HepG2 (cell line): ENCODE measurements around the gene NXT1. TPM values are rescaled to one million over a fixed set of nuclear protein-coding genes. Genes with fewer than 3 reads are reported as not detected.

Source experiments
- ATAC-seq: fragments of 200-7000 bp; cut with Tn5 transposase; 3 replicates; pipeline ENCODE4 v1.9.1; 2020; ENCODE audit warnings: mild to moderate bottlenecking, moderate library complexity
- BruUV-seq: library from RNA; stranded (reverse); fragments of 400-500 nt; replicated peaks from 2 replicates; lab custom pipeline; 2021; lab: Mats Ljungman, UMichigan
- CTCF ChIA-PET: fragments of 300-600 bp; formaldehyde crosslinking; extraction: SDS; loops from one replicate; lab custom pipeline; 2021; ENCODE audit warnings: low total read pairs, inconsistent platforms, low intra/inter-chr PET ratio; lab: Yijun Ruan, JAX
- POLR2A ChIA-PET: fragments of 350-600 bp; sonication (Branson Sonifier 250); formaldehyde crosslinking; loops from one replicate; lab custom pipeline; 2020; ENCODE audit warnings: antibody characterized with exemption, inconsistent platforms; lab: Yijun Ruan, JAX
- DNase-seq: peaks from one replicate; pipeline ENCODE4 v3.0.0-alpha.2; 2015; ENCODE audit warnings: low spot score
- FAIRE-seq: peaks from 3 replicates; lab custom pipeline; 2011; peaks lifted over from hg19 to GRCh38; lab: Jason Lieb, UNC
- H2AFZ ChIP-seq: one replicate; pipeline ENCODE4 v1.6.1; 2011; ENCODE audit warnings: low read length, inconsistent platforms
- H3K27ac ChIP-seq: fragments of 300-600 bp; 3 replicates; pipeline ENCODE4 v1.8.0; 2011; ENCODE audit warnings: mixed run types, mild to moderate bottlenecking, mixed read lengths, low read length, inconsistent platforms; ENCODE audit not compliant: insufficient read depth; ENCODE audit errors: extremely low read length
- H3K27me3 ChIP-seq, 2 experiments: fragments of 200-600 bp in 1 of 2; 2 replicates in 1 of 2; 3 replicates in 1 of 2; pipeline versions ENCODE4 v1.6.0 to v1.8.0; 2011; ENCODE audit warnings: low read length in 2 of 2, mild to moderate bottlenecking in 2 of 2, moderate library complexity in 2 of 2, inconsistent platforms in 1 of 2; ENCODE audit not compliant: insufficient read depth in 2 of 2, control insufficient read depth in 1 of 2
- H3K36me3 ChIP-seq, 2 experiments: fragments of 200-600 bp in 1 of 2; replicated peaks in 1 of 2; 2 replicates in 1 of 2; 3 replicates in 1 of 2; pipeline versions ENCODE4 v1.5.1 to v1.8.0; 2011; ENCODE audit warnings: low read length in 2 of 2, inconsistent platforms in 1 of 2; ENCODE audit not compliant: insufficient read depth in 2 of 2, control insufficient read depth in 1 of 2
- H3K4me1 ChIP-seq: 2 replicates; pipeline ENCODE4 v1.5.1; 2012; ENCODE audit warnings: low read length, inconsistent platforms; ENCODE audit not compliant: insufficient read depth
- H3K4me2 ChIP-seq: 2 replicates; pipeline ENCODE4 v1.6.0; 2011; ENCODE audit warnings: low read depth, low read length, inconsistent platforms
- H3K4me3 ChIP-seq, 3 experiments: fragments of 200-600 bp in 1 of 3; sonication (generic), shearing (Covaris generic) in 1 of 3; replicated peaks in 1 of 3; 2 replicates each; pipeline ENCODE4 v1.5.1; 2011 to 2016; ENCODE audit warnings: low read length in 3 of 3, inconsistent platforms in 2 of 3, low read depth in 2 of 3, mild to moderate bottlenecking in 2 of 3, control low read depth in 1 of 3, mixed read lengths in 1 of 3; ENCODE audit not compliant: insufficient read depth in 1 of 3
- H3K79me2 ChIP-seq: one replicate; pipeline ENCODE4 v1.6.1; 2011; ENCODE audit warnings: low read length, inconsistent platforms; ENCODE audit not compliant: insufficient read depth
- H3K9ac ChIP-seq: 2 replicates; pipeline ENCODE4 v1.6.0; 2011; ENCODE audit warnings: mild to moderate bottlenecking, low read depth, low read length, inconsistent platforms; ENCODE audit not compliant: insufficient read depth
- H3K9me3 ChIP-seq: 2 replicates; pipeline ENCODE4 v1.5.1; 2012; ENCODE audit warnings: mild to moderate bottlenecking, low read length
- H4K20me1 ChIP-seq: 2 replicates; pipeline ENCODE4 v1.6.0; 2011; ENCODE audit warnings: inconsistent platforms, mild to moderate bottlenecking, low read length, moderate library complexity; ENCODE audit not compliant: insufficient read depth
- EEA1 ChIP-seq: sonication (generic); formaldehyde crosslinking; IDR thresholded peaks from 2 replicates; pipeline ENCODE4 v1.5.1; 2020; ENCODE audit warnings: mild to moderate bottlenecking, missing genetic modification reagents, borderline replicate concordance
- IRX3 ChIP-seq: sonication (generic); formaldehyde crosslinking; IDR thresholded peaks from 2 replicates; pipeline ENCODE4 v1.8.1; 2023; ENCODE audit warnings: mild to moderate bottlenecking, low read depth, missing genetic modification reagents, borderline replicate concordance
- KAT8 ChIP-seq: IDR thresholded peaks from 2 replicates; pipeline ENCODE4 v1.6.1; 2016; ENCODE audit warnings: missing genetic modification reagents, missing compliant biosample characterization
- MED13 ChIP-seq: sonication (generic); formaldehyde crosslinking; IDR thresholded peaks from 2 replicates; pipeline ENCODE4 v1.5.0; 2020; ENCODE audit warnings: missing genetic modification reagents
- MTF1 ChIP-seq: sonication (generic); formaldehyde crosslinking; IDR thresholded peaks from 2 replicates; pipeline ENCODE4 v1.5.0; 2020; ENCODE audit warnings: missing genetic modification reagents
- PPARG ChIP-seq: conservative IDR thresholded peaks from 2 replicates; pipeline ENCODE4 v1.6.1; 2016; ENCODE audit warnings: missing biosample characterization, missing genetic modification reagents
- RBFOX2 ChIP-seq: fragments of 200-400 bp; formaldehyde crosslinking; IDR thresholded peaks from 2 replicates; pipeline ENCODE4 v1.6.1; 2017; ENCODE audit warnings: low read depth, mild to moderate bottlenecking, low read length
- SNAPC2 ChIP-seq: sonication (generic); formaldehyde crosslinking; IDR thresholded peaks from 2 replicates; pipeline ENCODE4 v1.8.1; 2022; ENCODE audit warnings: mild to moderate bottlenecking, missing genetic modification reagents
- STAG1 ChIP-seq: sonication (generic); formaldehyde crosslinking; IDR thresholded peaks from 2 replicates; pipeline ENCODE4 v1.4.0; 2020; ENCODE audit warnings: missing genetic modification reagents
- SUZ12 ChIP-seq: fragments of 150-350 bp; IDR thresholded peaks from 2 replicates; pipeline ENCODE4 v1.6.1; 2014; ENCODE audit warnings: low read depth, low read length
- TAF1 ChIP-seq: sonication (generic); formaldehyde crosslinking; IDR thresholded peaks from 2 replicates; pipeline ENCODE4 v1.4.0; 2020; ENCODE audit warnings: missing genetic modification reagents
- THAP7 ChIP-seq: sonication (generic); formaldehyde crosslinking; IDR thresholded peaks from 2 replicates; pipeline ENCODE4 v1.8.1; 2023; ENCODE audit warnings: mild to moderate bottlenecking, missing genetic modification reagents
- ZBTB20 ChIP-seq: sonication (generic); formaldehyde crosslinking; IDR thresholded peaks from 2 replicates; pipeline ENCODE4 v1.8.1; 2023; ENCODE audit warnings: missing genetic modification reagents, low read depth, mild to moderate bottlenecking, borderline replicate concordance
- ZMYM4 ChIP-seq: sonication (generic); formaldehyde crosslinking; IDR thresholded peaks from 2 replicates; pipeline ENCODE4 v1.8.1; 2023; ENCODE audit warnings: mild to moderate bottlenecking, missing genetic modification reagents
- ZNF138 ChIP-seq: sonication (generic); formaldehyde crosslinking; IDR thresholded peaks from 2 replicates; pipeline ENCODE4 v1.5.0; 2020; ENCODE audit warnings: mild to moderate bottlenecking, low read depth, missing genetic modification reagents
- ZNF276 ChIP-seq: sonication (generic); formaldehyde crosslinking; IDR thresholded peaks from 2 replicates; pipeline ENCODE4 v1.4.0; 2020; ENCODE audit warnings: mild to moderate bottlenecking, low read depth, missing genetic modification reagents
- ZNF292 ChIP-seq: sonication (generic); formaldehyde crosslinking; IDR thresholded peaks from 2 replicates; pipeline ENCODE4 v1.8.1; 2022; ENCODE audit warnings: mild to moderate bottlenecking, low read depth, missing genetic modification reagents, borderline replicate concordance
- ZNF414 ChIP-seq: sonication (generic); formaldehyde crosslinking; IDR thresholded peaks from 2 replicates; pipeline ENCODE4 v1.5.0; 2020; ENCODE audit warnings: missing genetic modification reagents
- ZNF441 ChIP-seq: sonication (generic); formaldehyde crosslinking; IDR thresholded peaks from 2 replicates; pipeline ENCODE4 v1.7.0; 2021; ENCODE audit warnings: missing genetic modification reagents, borderline replicate concordance
- ZNF549 ChIP-seq: sonication (generic); formaldehyde crosslinking; IDR thresholded peaks from 2 replicates; pipeline ENCODE4 v1.5.0; 2020; ENCODE audit warnings: missing genetic modification reagents
- ZNF550 ChIP-seq: sonication (generic); formaldehyde crosslinking; IDR thresholded peaks from 2 replicates; pipeline ENCODE4 v1.4.0; 2020; ENCODE audit warnings: mild to moderate bottlenecking, missing genetic modification reagents, borderline replicate concordance
- WGBS: methylation state at CpG from one replicate; pipeline ENCODE4 v1.1.6; 2017; ENCODE audit warnings: low lambda C conversion rate; 5-methylcytosine and 5-hydroxymethylcytosine counted together
- in situ Hi-C: cut with HindIII; loops from 2 replicates; pipeline ENCODE4 v1.10.0; 2017; ENCODE audit warnings: low pct_unique_long_range_greater_than_20kb; ENCODE audit not compliant: extremely low pct_ligation_motif_present
- intact Hi-C: fragments of 100-400 bp; cut with micrococcal nuclease; formaldehyde crosslinking; loops from one replicate; pipeline ENCODE4 v1.10.0; 2022; ENCODE audit not compliant: unreplicated experiment
- polyA plus RNA-seq, 8 experiments: library from polyadenylated mRNA; depleted of rRNA in 3 of 8; stranded (reverse) in 7 of 8; unstranded in 1 of 8; fragments of >200 nt; fragmentation: Illumina TruSeq in 4 of 8; extraction: Trizol in 4 of 8; gene quantifications; 2 replicates each; pipeline versions ENCODE4 v1.2.1 to v1.2.3, GENCODE V29; 2011 to 2016; ENCODE audit warnings: low read depth in 4 of 8, missing spikeins in 1 of 8, mixed read lengths in 1 of 8; ENCODE audit not compliant: insufficient read depth in 1 of 8
- total RNA-seq, 5 experiments: library from RNA; depleted of rRNA; stranded (reverse); fragments of >200 nt; fragmentation: Illumina TruSeq; extraction: Trizol; gene quantifications; 2 replicates each; pipeline ENCODE4 v1.2.3, GENCODE V29; 2016; ENCODE audit warnings: low read depth in 1 of 5

The NXT1 gene
- total and polyA plus RNA-seq, 2 of the 13 experiments (the other 11 are each of a cell fraction or from before 2014, with no cell fraction given) = 35.6 to 65.9 TPM

GRCh38 chr20:23362392-23363256 lies 12.0 kb downstream of the NXT1 start:
- Histone ChIP-seq H3K79me2 (peaks cover 54% of the 10 kb centered on the region), H3K36me3 (peaks cover 17 to 19% of the 10 kb centered on the region in 2 experiments; a peak in 4 of 5 replicates), H4K20me1 (peaks cover 14% of the 10 kb centered on the region; the same call in 1 of the 2 replicates), H3K9me3 (no peaks in the 10 kb centered on the region), H3K27ac (peak overlapping the region; percentile 72), H3K27me3 (no peaks in the 10 kb centered on the region; a peak in 1 of 5 replicates), H3K9ac (peak overlapping the region; percentile 85), H3K4me1 (peaks cover 66% of the 10 kb centered on the region), H3K4me3 (peak overlapping the region; percentile 87 to 92 (median 88)), H3K4me2 (peak overlapping the region; percentile 88), H2AFZ (no peak overlapping the region)
- intact Hi-C loops = loop anchor here (5.0 kb wide), 1 partner anchor 245 kb away; the partner anchor contains the start of gene CST9
- WGBS = 3% methylated on average over 33 of the region's 50 CpGs
- ChIA-PET POLR2A (interaction anchor here (1.3 kb wide), 1 partner anchor 59 kb away, joined by 4 read pairs; the partner anchor contains the start of gene NAPB), CTCF (interaction anchor here (1.1 kb wide), 1 partner anchor 12 kb away, joined by 3 read pairs; the partner anchor contains the start of gene NXT1)
- BruUV-seq = TSS peak; percentile 45
- in situ Hi-C loops = no loop called here
- DNase-seq (peak; percentile 46), FAIRE-seq (no peak), ATAC-seq (peak; percentile 45)
- TF ChIP-seq MED13 (no peak), ZNF550 (CRISPR knock-in tag) (no peak), ZBTB20 (CRISPR knock-in tag) (peak; percentile 34; the same call in 1 of the 2 replicates), ZNF276 (CRISPR knock-in tag) (no peak), RBFOX2 (no peak), THAP7 (no peak; the same call in 1 of the 2 replicates), ZNF441 (CRISPR knock-in tag) (peak; percentile 8; the same call in 1 of the 2 replicates), PPARG (no peak), ZMYM4 (CRISPR knock-in tag) (no peak), EEA1 (CRISPR knock-in tag) (0 out of 2 replicates have a peak, but pooled peaks have one; percentile 53), ZNF138 (CRISPR knock-in tag) (0 out of 2 replicates have a peak, but pooled peaks have one; percentile 44), IRX3 (peak; percentile 92; the same call in 1 of the 2 replicates), SUZ12 (0 out of 2 replicates have a peak, but pooled peaks have one; percentile 7), STAG1 (CRISPR knock-in tag) (no peak; the same call in 1 of the 2 replicates), TAF1 (CRISPR knock-in tag) (no peak), ZNF549 (CRISPR knock-in tag) (no peak), SNAPC2 (CRISPR knock-in tag) (0 out of 2 replicates have a peak, but pooled peaks have one; percentile 63), ZNF292 (CRISPR knock-in tag) (no peak), MTF1 (CRISPR knock-in tag) (no peak), KAT8 (CRISPR knock-in tag) (no peak), ZNF414 (CRISPR knock-in tag) (no peak)
